Mesenchymal stem cell (in vitro differentiated cells and primary cell): ENCODE data around the gene RIIAD1. TPM values are rescaled to one million over a fixed set of nuclear protein-coding genes. Genes with fewer than 3 reads are reported as not detected.

Source experiments
- small RNA-seq: library from polyadenylated mRNA; stranded (forward); fragments of <200 nt; extraction: miRNeasy Mini kit (QIAGEN cat#:217004); gene quantifications from one replicate; pipeline ENCODE3, GENCODE V24; 2013; ENCODE audit warnings: low read depth

Gene RIIAD1

Small RNA genes within 50 kb of the gene (small RNA-seq; reads per million reads assigned to genes)
- gene RNU6-662P: not detected
